Heart left ventricle (tissue), 16 donors: Measurements from ENCODE around the gene MYCBP2. TPM values are rescaled to one million over a fixed set of nuclear protein-coding genes. Genes with fewer than 3 reads are reported as not detected.

ENCODE experiments used
- ATAC-seq, 4 donors: fragments of 200-7000 bp; cut with Tn5 transposase; one replicate each; pipeline ENCODE4 v1.9.1; 2020 to 2022; ENCODE audit warnings: moderate library complexity in 4 of 4, mild to moderate bottlenecking in 3 of 4, moderate number of reproducible peaks in 1 of 4
- DNase-seq, 5 donors: peaks; one replicate each; pipeline ENCODE4 v3.0.0-alpha.2; 2020
- H3K27ac ChIP-seq, 12 donors: fragments of 200-600 bp; sonication (generic) in 4 of 12; one replicate each; pipeline versions ENCODE4 v1.5.0 to v1.8.0; 2016 to 2022; ENCODE audit warnings: mild to moderate bottlenecking in 2 of 12
- H3K27me3 ChIP-seq, 9 donors: fragments of 200-600 bp; sonication (generic) in 2 of 9; one replicate each; pipeline versions ENCODE4 v1.5.1 to v1.8.0; 2016 to 2022; ENCODE audit warnings: mild to moderate bottlenecking in 3 of 9
- H3K36me3 ChIP-seq, 9 donors: fragments of 200-600 bp; sonication (generic) in 2 of 9; one replicate each; pipeline versions ENCODE4 v1.5.0 to v1.8.0; 2018 to 2022; ENCODE audit warnings: mild to moderate bottlenecking in 2 of 9
- H3K4me1 ChIP-seq, 12 donors: fragments of 200-600 bp; sonication (generic) in 4 of 12; one replicate each; pipeline versions ENCODE4 v1.5.0 to v1.8.0; 2016 to 2022; ENCODE audit warnings: mild to moderate bottlenecking in 3 of 12
- H3K4me3 ChIP-seq, 12 donors: fragments of 200-600 bp; sonication (generic) in 4 of 12; one replicate each; pipeline versions ENCODE4 v1.5.0 to v1.8.0; 2017 to 2022; ENCODE audit warnings: mild to moderate bottlenecking in 9 of 12, moderate library complexity in 4 of 12
- H3K9me3 ChIP-seq, 12 donors: fragments of 200-600 bp; sonication (generic) in 4 of 12; one replicate each; pipeline versions ENCODE4 v1.5.0 to v1.8.0; 2016 to 2022; ENCODE audit warnings: mild to moderate bottlenecking in 1 of 12
- CTCF ChIP-seq, 12 donors: fragments of 200-600 bp; sonication (generic) in 4 of 12; IDR thresholded peaks; one replicate each; pipeline versions ENCODE4 v1.5.0 to v1.8.0; 2018 to 2022; ENCODE audit warnings: antibody characterized with exemption in 12 of 12, mild to moderate bottlenecking in 5 of 12
- POLR2A ChIP-seq, 2 donors: fragments of 450-650 bp; IDR thresholded peaks; one replicate each; pipeline ENCODE4 v1.6.1; 2017; ENCODE audit warnings: antibody characterized with exemption in 2 of 2, mild to moderate bottlenecking in 2 of 2, moderate library complexity in 2 of 2
- WGBS, 4 donors: extraction: QIAGEN DNeasy Blood & Tissue Kit in 2 of 4; methylation state at CpG; one replicate each; pipeline versions ENCODE4 v1.1.5 to v1.1.7; 2013 to 2018; 5-methylcytosine and 5-hydroxymethylcytosine counted together
- intact Hi-C, 10 donors: fragments of 100-400 bp; cut with DNase I; formaldehyde crosslinking; loops; one replicate each; pipeline versions ENCODE4 v1.11.1 to v1.14.2; 2022
- polyA plus RNA-seq, 2 donors: library from polyadenylated mRNA; stranded (reverse); fragments of 200-250 nt; gene quantifications; one replicate each; pipeline ENCODE4 v1.2.3, GENCODE V29; 2013
- total RNA-seq, 9 donors: library from RNA; depleted of rRNA in 2 of 9; stranded (reverse); fragments of >200 nt in 2 of 9; fragmentation: NEBNext Ultra II Directional in 3 of 9; extraction: Animal tissue kit (Norgen Biotek cat#: 25700) in 3 of 9; gene quantifications; one replicate each; pipeline versions ENCODE4 v1.1.0 to v1.2.4, GENCODE V29; 2016 to 2023
- donor health status: ischemic (EF 13 %, LVEDD 7.1; RV severe dilation, severe dysfunction).
- donor health status: healthy with polysubstance abuse.
- donor health status: DM: no; HTN: yes; CAD: no.
- donor health status: DM: no; HTN: no; CAD: no.
- donor health status: ischemic (EF 25% LVEDD 6.9; RV normal size, moderate dysfunction).
- donor health status: ischemic (EF 25% LVEDD 5.7; RV mildly dilated, moderate dysfunction).
- donor health status: healthy.
- donor health status: DM: yes; HTN: yes; CAD: no.
- donor health status: ischemic (EF 35%, LVEDD 5.7; RV mildly dilated, moderate dysfunction).
- donor health status: nonischemic (EF 11% LVEDD 7.7; RV severe dilation, severe dysfunction).
- donor health status: DM: yes; HTN: yes; CAD: no.
- donor health status: PGD.
- donor health status: ischemic (EF 29% LVEDD 5.4; RV normal size, mild dysfunction).
- donor health status: nonischemic (EF 23%, LVEDD 6.1; RV moderate dilation, normal function).

Gene MYCBP2
- total and polyA plus RNA-seq, 11 donors: 15.7 to 85.6 (median 58.2) TPM

GRCh38 chr13:77040835-77041234 lies 286.1 kb downstream of the MYCBP2 start:
- H3K4me3 ChIP-seq: no peak overlapping the region
- no peaks in the 10 kb centered on the region for H3K9me3 ChIP-seq
- intact Hi-C loops: no loop called here
- ATAC-seq (no peak), DNase-seq (no peak)
- no peaks in the 10 kb centered on the region for H3K27me3 ChIP-seq
- no peak overlapping the region for H3K27ac ChIP-seq
- peaks cover 0 to 9% (median 0%) of the 10 kb centered on the region in 12 donors for H3K4me1 ChIP-seq
- peaks cover 0 to 30% (median 18%) of the 10 kb centered on the region in 9 donors for H3K36me3 ChIP-seq
- no peak for TF ChIP-seq POLR2A (IDR thresholded peaks at IDR 0.05)
- no peak for TF ChIP-seq CTCF (IDR thresholded peaks at IDR 0.05)
- 93 to 95% (median 94%) methylated on average over 9 of the region's 9 CpGs for whole genome bisulfite sequencing, 4 donors

GRCh38 chr13:77040076-77040475 lies 286.8 kb downstream of the MYCBP2 start:
- Histone ChIP-seq H3K27me3 (no peaks in the 10 kb centered on the region), H3K27ac (no peak overlapping the region), H3K4me3 (no peak overlapping the region), H3K9me3 (no peaks in the 10 kb centered on the region), H3K4me1 (peaks cover 0 to 9% (median 0%) of the 10 kb centered on the region in 12 donors), H3K36me3 (peaks cover 0 to 23% (median 15%) of the 10 kb centered on the region in 9 donors)
- TF ChIP-seq POLR2A (IDR thresholded peaks at IDR 0.05) (no peak), CTCF (IDR thresholded peaks at IDR 0.05) (no peak)
- intact Hi-C loops: no loop called here
- WGBS, 4 donors: 96 to 98% (median 97%) methylated on average over 7 of the region's 7 CpGs
- ATAC-seq: no peak
- DNase-seq: no peak

- no peak for ATAC-seq
- H3K4me3 ChIP-seq: no peak overlapping the region
- no peak overlapping the region for H3K27ac ChIP-seq
- no peak for DNase-seq
- intact Hi-C loops: loop anchor here in 1 of 10 donors (10.0 kb wide), 1 partner anchor 656 kb away; the partner anchor contains the start of gene SLAIN1
- no peaks in the 10 kb centered on the region for H3K9me3 ChIP-seq
- TF ChIP-seq POLR2A (IDR thresholded peaks at IDR 0.05): no peak
- TF ChIP-seq CTCF (IDR thresholded peaks at IDR 0.05): no peak
- H3K36me3 ChIP-seq: peaks cover 0 to 13% (median 6%) of the 10 kb centered on the region in 9 donors
- peaks cover 0 to 9% (median 0%) of the 10 kb centered on the region in 12 donors for H3K4me1 ChIP-seq
- no peaks in the 10 kb centered on the region for H3K27me3 ChIP-seq
- WGBS, 4 donors: 55 to 63% (median 57%) methylated on average over 5 of the region's 5 CpGs
These were observed 287.9 kb downstream of the MYCBP2 start for GRCh38 chr13:77038907-77039480.

GRCh38 chr13:77036279-77036678 lies 290.6 kb downstream of the MYCBP2 start:
- Histone ChIP-seq H3K9me3 (peaks cover 0 to 3% (median 0%) of the 10 kb centered on the region in 12 donors), H3K27me3 (no peaks in the 10 kb centered on the region), H3K36me3 (no peaks in the 10 kb centered on the region), H3K4me1 (peaks cover 0 to 9% (median 2%) of the 10 kb centered on the region in 12 donors), H3K4me3 (no peak overlapping the region), H3K27ac (no peak overlapping the region)
- ATAC-seq: no peak
- DNase-seq: no peak
- intact Hi-C loops: loop anchor here in 1 of 10 donors (10.0 kb wide), 1 partner anchor 659 kb away; the partner anchor contains the start of gene SLAIN1
- TF ChIP-seq POLR2A (IDR thresholded peaks at IDR 0.05) (no peak), CTCF (IDR thresholded peaks at IDR 0.05) (no peak)
- WGBS, 4 donors: 26 to 40% (median 33%) methylated on average over 1 of the region's 1 CpG
